HL-60 (cell line): Measurements from ENCODE around the gene ABCG8.

ENCODE experiments used
- DNase-seq, 2 experiments: peaks; one replicate each; pipeline ENCODE4 v3.0.0-alpha.2; 2010 to 2020; ENCODE audit warnings: low read depth in 1 of 2, low spot score in 1 of 2
- H3K27ac ChIP-seq: fragments of 250-450 bp; sonication (Bioruptor Pico); replicated peaks from 2 replicates; pipeline ENCODE4 v1.5.1; 2020; ENCODE audit warnings: mild to moderate bottlenecking, moderate library complexity
- H3K27me3 ChIP-seq: fragments of 250-450 bp; sonication (Bioruptor Pico); 2 replicates; pipeline ENCODE4 v1.5.1; 2021; ENCODE audit warnings: mild to moderate bottlenecking, moderate library complexity; ENCODE audit not compliant: insufficient read depth, poor library complexity, severe bottlenecking
- H3K4me3 ChIP-seq: replicated peaks from 2 replicates; pipeline ENCODE4 v1.5.1; 2011; ENCODE audit warnings: mild to moderate bottlenecking, control low read depth, low read length; ENCODE audit not compliant: insufficient read depth
- GABPA ChIP-seq: IDR thresholded peaks from 2 replicates; pipeline ENCODE4 v1.6.1; 2012; ENCODE audit warnings: low read depth
- POLR2AphosphoS5 ChIP-seq: IDR thresholded peaks from 2 replicates; pipeline ENCODE4 v1.6.1; 2012; ENCODE audit warnings: low read depth
- SPI1 ChIP-seq: IDR thresholded peaks from 2 replicates; pipeline ENCODE4 v1.6.1; 2012; ENCODE audit warnings: low read depth, mild to moderate bottlenecking, borderline replicate concordance
- TF ChIP-seq, protein P1 (sequence below): IDR thresholded peaks from one replicate; pipeline ENCODE4 v1.5.1; 2011; ENCODE audit warnings: low read length, control low read depth, inconsistent platforms; ENCODE audit not compliant: insufficient read depth
- TF ChIP-seq, protein P2 (sequence below): IDR thresholded peaks from 2 replicates; pipeline ENCODE4 v1.6.1; 2012; ENCODE audit warnings: low read depth; ENCODE audit not compliant: insufficient replicate concordance

ABCG8 gene

DNA sequence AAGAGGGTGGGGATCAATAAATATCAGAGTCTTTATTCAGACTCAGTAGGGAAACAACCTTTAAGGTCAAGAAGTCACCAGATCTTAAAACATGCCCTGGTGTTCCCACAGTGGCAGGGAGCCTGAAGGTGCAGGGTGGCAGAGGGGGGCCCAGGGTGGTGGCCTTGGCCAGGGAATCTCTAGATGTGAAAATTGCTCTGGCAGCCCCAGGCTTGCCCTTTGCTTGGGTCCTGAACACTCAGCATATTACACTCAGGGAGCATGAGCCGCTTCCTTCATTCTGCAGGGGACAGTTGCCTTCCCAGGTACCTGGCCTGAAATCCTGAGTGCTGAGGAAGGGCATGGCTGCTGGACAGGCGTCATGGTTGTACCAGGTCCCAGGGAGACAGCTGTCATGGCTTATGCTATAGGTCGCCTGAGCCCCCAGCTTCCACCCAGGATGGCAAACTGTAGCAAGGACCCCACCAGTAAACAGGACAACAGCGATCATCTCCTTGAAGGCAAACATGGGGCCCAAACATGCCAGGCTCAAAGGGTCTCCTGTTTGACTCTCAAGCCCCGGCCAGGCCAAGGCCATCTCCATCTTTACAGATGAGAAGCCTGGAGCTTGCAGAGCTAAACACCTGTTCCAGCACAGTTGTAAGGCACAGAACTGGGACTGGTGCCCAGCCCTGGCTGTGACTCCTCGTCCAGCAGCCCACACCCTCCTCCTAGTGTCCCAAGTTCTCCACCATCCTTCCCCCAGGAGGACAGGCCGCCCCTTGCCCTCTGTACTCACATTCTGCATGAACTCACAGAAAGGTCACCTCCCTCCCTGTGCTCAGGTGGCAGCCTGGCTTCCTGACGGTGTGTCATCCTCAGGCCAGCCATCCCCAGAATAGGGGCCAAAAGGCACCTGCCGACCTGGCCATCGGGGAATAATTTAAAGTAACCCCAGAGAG, 14.6 kb downstream of the ABCG8 start:
- TF ChIP-seq, protein P1, sequence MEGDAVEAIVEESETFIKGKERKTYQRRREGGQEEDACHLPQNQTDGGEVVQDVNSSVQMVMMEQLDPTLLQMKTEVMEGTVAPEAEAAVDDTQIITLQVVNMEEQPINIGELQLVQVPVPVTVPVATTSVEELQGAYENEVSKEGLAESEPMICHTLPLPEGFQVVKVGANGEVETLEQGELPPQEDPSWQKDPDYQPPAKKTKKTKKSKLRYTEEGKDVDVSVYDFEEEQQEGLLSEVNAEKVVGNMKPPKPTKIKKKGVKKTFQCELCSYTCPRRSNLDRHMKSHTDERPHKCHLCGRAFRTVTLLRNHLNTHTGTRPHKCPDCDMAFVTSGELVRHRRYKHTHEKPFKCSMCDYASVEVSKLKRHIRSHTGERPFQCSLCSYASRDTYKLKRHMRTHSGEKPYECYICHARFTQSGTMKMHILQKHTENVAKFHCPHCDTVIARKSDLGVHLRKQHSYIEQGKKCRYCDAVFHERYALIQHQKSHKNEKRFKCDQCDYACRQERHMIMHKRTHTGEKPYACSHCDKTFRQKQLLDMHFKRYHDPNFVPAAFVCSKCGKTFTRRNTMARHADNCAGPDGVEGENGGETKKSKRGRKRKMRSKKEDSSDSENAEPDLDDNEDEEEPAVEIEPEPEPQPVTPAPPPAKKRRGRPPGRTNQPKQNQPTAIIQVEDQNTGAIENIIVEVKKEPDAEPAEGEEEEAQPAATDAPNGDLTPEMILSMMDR: no peak
- TF ChIP-seq, protein P2, sequence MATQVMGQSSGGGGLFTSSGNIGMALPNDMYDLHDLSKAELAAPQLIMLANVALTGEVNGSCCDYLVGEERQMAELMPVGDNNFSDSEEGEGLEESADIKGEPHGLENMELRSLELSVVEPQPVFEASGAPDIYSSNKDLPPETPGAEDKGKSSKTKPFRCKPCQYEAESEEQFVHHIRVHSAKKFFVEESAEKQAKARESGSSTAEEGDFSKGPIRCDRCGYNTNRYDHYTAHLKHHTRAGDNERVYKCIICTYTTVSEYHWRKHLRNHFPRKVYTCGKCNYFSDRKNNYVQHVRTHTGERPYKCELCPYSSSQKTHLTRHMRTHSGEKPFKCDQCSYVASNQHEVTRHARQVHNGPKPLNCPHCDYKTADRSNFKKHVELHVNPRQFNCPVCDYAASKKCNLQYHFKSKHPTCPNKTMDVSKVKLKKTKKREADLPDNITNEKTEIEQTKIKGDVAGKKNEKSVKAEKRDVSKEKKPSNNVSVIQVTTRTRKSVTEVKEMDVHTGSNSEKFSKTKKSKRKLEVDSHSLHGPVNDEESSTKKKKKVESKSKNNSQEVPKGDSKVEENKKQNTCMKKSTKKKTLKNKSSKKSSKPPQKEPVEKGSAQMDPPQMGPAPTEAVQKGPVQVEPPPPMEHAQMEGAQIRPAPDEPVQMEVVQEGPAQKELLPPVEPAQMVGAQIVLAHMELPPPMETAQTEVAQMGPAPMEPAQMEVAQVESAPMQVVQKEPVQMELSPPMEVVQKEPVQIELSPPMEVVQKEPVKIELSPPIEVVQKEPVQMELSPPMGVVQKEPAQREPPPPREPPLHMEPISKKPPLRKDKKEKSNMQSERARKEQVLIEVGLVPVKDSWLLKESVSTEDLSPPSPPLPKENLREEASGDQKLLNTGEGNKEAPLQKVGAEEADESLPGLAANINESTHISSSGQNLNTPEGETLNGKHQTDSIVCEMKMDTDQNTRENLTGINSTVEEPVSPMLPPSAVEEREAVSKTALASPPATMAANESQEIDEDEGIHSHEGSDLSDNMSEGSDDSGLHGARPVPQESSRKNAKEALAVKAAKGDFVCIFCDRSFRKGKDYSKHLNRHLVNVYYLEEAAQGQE: no peak
- Histone ChIP-seq H3K4me3 (no peak overlapping the region), H3K27ac (no peak overlapping the region), H3K27me3 (no peaks in the 10 kb centered on the region)
- no peak for DNase-seq

DNA sequence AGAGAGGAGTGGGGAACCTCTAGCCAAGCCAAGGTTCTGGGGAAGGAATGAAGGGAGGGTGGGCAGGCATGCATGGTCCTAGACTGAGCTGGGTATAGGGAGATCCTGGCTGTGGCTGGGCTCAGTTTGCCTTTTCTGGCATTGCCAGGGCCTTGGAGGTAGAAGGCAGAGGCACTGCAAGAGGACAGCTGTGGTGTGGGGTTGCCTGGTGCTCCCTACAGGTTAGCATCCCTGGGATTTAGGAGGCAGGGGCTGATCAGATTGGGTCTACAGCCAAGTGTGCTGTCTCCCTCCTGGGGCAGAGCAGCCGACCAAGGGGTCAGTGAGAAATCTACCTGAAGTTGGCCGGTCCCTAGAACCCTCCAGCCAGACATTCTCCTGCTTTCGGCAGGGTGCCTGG, 15.9 kb downstream of the ABCG8 start:
- no peak overlapping the region for H3K4me3 ChIP-seq
- H3K27me3 ChIP-seq: no peaks in the 10 kb centered on the region
- H3K27ac ChIP-seq: no peak overlapping the region
- no peak for DNase-seq
- no peak for TF ChIP-seq POLR2AphosphoS5
- no peak for TF ChIP-seq GABPA

DNA sequence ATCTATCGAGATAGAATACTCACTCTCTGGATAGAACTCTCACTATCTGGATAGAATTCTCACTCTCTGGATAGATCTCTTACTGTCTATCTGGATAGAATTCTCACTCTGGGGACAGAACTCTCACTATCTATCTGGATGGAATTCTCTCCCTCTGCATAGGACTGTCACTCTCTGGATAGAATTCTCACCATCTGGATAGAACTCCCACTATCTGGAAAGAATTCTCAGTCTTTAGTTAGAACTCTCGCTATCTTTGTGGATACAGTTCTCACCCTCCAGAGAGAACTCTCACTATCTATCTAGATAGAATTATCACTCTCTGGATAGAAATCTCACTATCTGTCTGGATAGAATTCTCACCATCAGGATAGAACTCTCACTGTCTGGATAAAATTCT, 16.5 kb downstream of the ABCG8 start:
- no peak overlapping the region for H3K4me3 ChIP-seq
- H3K27ac ChIP-seq: no peak overlapping the region
- DNase-seq: no peak
- no peaks in the 10 kb centered on the region for H3K27me3 ChIP-seq
- TF ChIP-seq SPI1 (no peak), GABPA (no peak), POLR2AphosphoS5 (no peak)
- TF ChIP-seq, protein P1: no peak
- TF ChIP-seq, protein P2: no peak

DNA sequence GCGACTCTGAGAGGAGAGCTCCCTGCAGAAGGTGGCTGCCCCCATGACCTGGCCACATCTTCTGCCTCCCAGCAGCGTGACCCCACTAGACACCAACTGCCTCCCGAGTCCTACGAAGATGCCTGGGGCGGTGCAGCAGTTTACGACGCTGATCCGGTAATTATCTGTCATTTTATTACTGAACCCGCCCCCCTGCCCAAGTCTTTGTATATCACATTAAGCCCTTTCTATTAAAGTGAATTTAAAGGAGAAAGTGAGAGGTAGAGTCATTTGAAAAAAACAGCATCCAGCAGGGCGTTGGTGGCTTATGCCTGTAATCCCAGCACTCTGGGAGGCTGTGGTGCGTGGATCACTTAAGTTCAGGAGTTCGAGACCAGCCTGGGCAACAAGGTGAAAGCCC, 33.4 kb downstream of the ABCG8 start:
- no peak for DNase-seq
- H3K27me3 ChIP-seq: no peaks in the 10 kb centered on the region
- TF ChIP-seq, protein P1: no peak
- TF ChIP-seq, protein P2: no peak
- no peak overlapping the region for H3K27ac ChIP-seq
- H3K4me3 ChIP-seq: no peak overlapping the region
